PC-3 (cell line): ENCODE data around the gene CIROP. TPM values are rescaled to one million over a fixed set of nuclear protein-coding genes. Genes with fewer than 3 reads are reported as not detected.
A peak's percentile ranks its signal among the peaks of the same experiment; 100 is the strongest.

Source experiments
- ATAC-seq: fragments of 200-7000 bp; cut with Tn5 transposase; 2 replicates; pipeline ENCODE4 v1.9.1; 2020; ENCODE audit warnings: mild to moderate bottlenecking, moderate library complexity
- Bru-seq: library from RNA; stranded (reverse); fragments of 400-500 nt; gene quantifications from one replicate; lab custom pipeline; 2021; lab: Mats Ljungman, UMichigan
- BruChase-seq, 2 experiments: library from RNA; stranded (reverse); fragments of 400-500 nt; gene quantifications; one replicate each; lab custom pipeline; 2021; lab: Mats Ljungman, UMichigan
- BruUV-seq: library from RNA; stranded (reverse); fragments of 400-500 nt; replicated peaks from 2 replicates; lab custom pipeline; 2021; lab: Mats Ljungman, UMichigan
- CTCF ChIA-PET: fragments of 300-600 bp; sonication (Branson Sonifier 250); formaldehyde crosslinking; loops from one replicate; lab custom pipeline; 2022; ENCODE audit warnings: antibody characterized with exemption; lab: Charles Lee
- POLR2A ChIA-PET: fragments of 300-600 bp; sonication (Branson Sonifier 250); formaldehyde crosslinking; loops from one replicate; lab custom pipeline; 2022; ENCODE audit warnings: antibody characterized with exemption; ENCODE audit not compliant: unreplicated experiment; lab: Charles Lee
- DNase-seq: peaks from one replicate; pipeline ENCODE4 v3.0.0-alpha.2; 2015
- H2AFZ ChIP-seq: fragments of 300-600 bp; sonication (generic); 2 replicates; pipeline ENCODE4 v1.6.0; 2016; ENCODE audit warnings: antibody characterized with exemption, low read length
- H3F3A ChIP-seq: fragments of 300-600 bp; sonication (generic); one replicate; pipeline ENCODE4 v1.6.0; 2017; ENCODE audit warnings: antibody characterized with exemption, low read length, control low read depth, mild to moderate bottlenecking; ENCODE audit not compliant: unreplicated experiment
- H3K27ac ChIP-seq: fragments of 300-600 bp; sonication (generic); 2 replicates; pipeline ENCODE4 v1.5.1; 2016; ENCODE audit warnings: mild to moderate bottlenecking, low read length
- H3K27me3 ChIP-seq: fragments of 300-600 bp; sonication (generic); 2 replicates; pipeline ENCODE4 v1.6.1; 2016; ENCODE audit warnings: low read length, mixed read lengths
- H3K36me3 ChIP-seq: fragments of 300-600 bp; sonication (generic); 2 replicates; pipeline ENCODE4 v1.6.1; 2016; ENCODE audit warnings: low read depth, mixed run types, low read length, mixed read lengths
- H3K4me1 ChIP-seq: fragments of 300-600 bp; sonication (generic); 2 replicates; pipeline ENCODE4 v1.5.1; 2016; ENCODE audit warnings: low read length; ENCODE audit not compliant: insufficient read depth
- H3K4me2 ChIP-seq: fragments of 300-600 bp; sonication (generic); 2 replicates; pipeline ENCODE4 v1.6.0; 2016; ENCODE audit warnings: low read length
- H3K4me3 ChIP-seq: fragments of 300-600 bp; sonication (generic); 2 replicates; pipeline ENCODE4 v1.5.1; 2016; ENCODE audit warnings: mild to moderate bottlenecking, low read length, mixed read lengths
- H3K79me2 ChIP-seq: fragments of 300-600 bp; sonication (generic); 2 replicates; pipeline ENCODE4 v1.6.1; 2017; ENCODE audit warnings: low read length, mixed read lengths
- H3K9ac ChIP-seq: fragments of 300-600 bp; sonication (generic); 2 replicates; pipeline ENCODE4 v1.6.0; 2016; ENCODE audit warnings: mild to moderate bottlenecking, low read length
- H3K9me2 ChIP-seq: fragments of 300-600 bp; sonication (generic); replicated peaks from 2 replicates; pipeline ENCODE4 v1.6.1; 2016; ENCODE audit warnings: mixed run types, low read length, mixed read lengths
- H3K9me3 ChIP-seq: fragments of 300-600 bp; sonication (generic); 2 replicates; pipeline ENCODE4 v1.6.1; 2016; ENCODE audit warnings: low read length, mixed read lengths
- H4K20me1 ChIP-seq: fragments of 300-600 bp; sonication (generic); 2 replicates; pipeline ENCODE4 v1.6.1; 2016; ENCODE audit warnings: low read length, mixed read lengths
- CTCF ChIP-seq: fragments of 300-600 bp; sonication (generic); conservative IDR thresholded peaks from 2 replicates; pipeline ENCODE4 v1.5.1; 2017; ENCODE audit warnings: antibody characterized with exemption, low read depth, mild to moderate bottlenecking, low read length
- EZH2 ChIP-seq: fragments of 300-600 bp; sonication (generic); IDR thresholded peaks from one replicate; pipeline ENCODE4 v1.6.1; 2017; ENCODE audit warnings: antibody characterized with exemption, mild to moderate bottlenecking, low read length; ENCODE audit not compliant: unreplicated experiment
- EZH2phosphoT487 ChIP-seq: fragments of 300-600 bp; sonication (generic); IDR thresholded peaks from 2 replicates; pipeline ENCODE4 v1.6.1; 2018; ENCODE audit warnings: mild to moderate bottlenecking, antibody characterized with exemption, low read length, borderline replicate concordance
- intact Hi-C: fragments of 100-400 bp; cut with micrococcal nuclease; formaldehyde crosslinking; loops from 2 replicates; pipeline ENCODE4 v1.9.0; 2023
- long read RNA-seq: library from polyadenylated mRNA; unstranded; transcript quantifications from one replicate; pipeline ENCODE4 v2.0.0, GENCODE V29; 2021; ENCODE audit not compliant: unreplicated experiment
- total RNA-seq: library from RNA; depleted of rRNA; stranded (reverse); fragments of >200 nt; gene quantifications from 2 replicates; pipeline ENCODE4 v1.2.3, GENCODE V29; 2014; rRNA removed

Gene CIROP
- total RNA-seq = not detected in 2 replicates
- Bru-seq, nascent RNA = not detected
- percentile 10 among the genes with signal in this experiment for BruChase-seq, experiment 1, labeled RNA remaining after a 6-hour chase
- percentile 9 among the genes with signal in this experiment for BruChase-seq, experiment 2, labeled RNA remaining after a 2-hour chase
- long read RNA-seq = 0 reads

- no peak for TF ChIP-seq EZH2
- no peak for TF ChIP-seq EZH2phosphoT487
- no peak for TF ChIP-seq CTCF
- H4K20me1 ChIP-seq = no peaks in the 10 kb centered on the region
- H3K36me3 ChIP-seq = no peaks in the 10 kb centered on the region
- no peak within 1 kb of the TSS for H3K4me3 ChIP-seq
- H3K4me1 ChIP-seq = no peaks in the 10 kb centered on the region
- H3K9me3 ChIP-seq = no peaks in the 10 kb centered on the region
- BruUV-seq = no TSS peak
- H2AFZ ChIP-seq = no peak within 1 kb of the TSS
- no peaks in the 10 kb centered on the region for H3K9me2 ChIP-seq
- POLR2A ChIA-PET = no interaction called here
- CTCF ChIA-PET = no interaction called here
- H3F3A ChIP-seq = no peaks in the 10 kb centered on the region
- no peak for ATAC-seq
- no peaks in the 10 kb centered on the region for H3K27me3 ChIP-seq
- H3K9ac ChIP-seq = no peak within 1 kb of the TSS
- no peak for DNase-seq
- intact Hi-C loops = loop anchor here (5.0 kb wide), 1 partner anchor 117 kb away; no protein-coding TSS in a partner anchor
- no peaks in the 10 kb centered on the region for H3K79me2 ChIP-seq
- H3K27ac ChIP-seq = no peak within 1 kb of the TSS
- H3K4me2 ChIP-seq = no peak within 1 kb of the TSS
These were observed at the start of gene CIROP for GRCh38 chr14:23104591-23105347. TSS of gene CIROP (minus strand) at chr14:23104989. CDS start at chr14:23104920, 69 bp downstream.

- no peak overlapping the region for H2AFZ ChIP-seq
These were observed 49.3 kb upstream of the CIROP start for GRCh38 chr14:23153851-23154796.

More at GRCh38 chr14:23153851-23154796, 49.3 kb upstream of the CIROP start:
- Histone ChIP-seq H3K9me2 (no peaks in the 10 kb centered on the region), H3K9me3 (no peaks in the 10 kb centered on the region), H3K79me2 (no peaks in the 10 kb centered on the region), H3K27me3 (no peaks in the 10 kb centered on the region), H3K36me3 (no peaks in the 10 kb centered on the region), H4K20me1 (no peaks in the 10 kb centered on the region), H3K27ac (no peak overlapping the region), H3F3A (no peaks in the 10 kb centered on the region), H3K4me2 (no peak overlapping the region), H3K4me1 (no peaks in the 10 kb centered on the region; the same call in 1 of the 2 replicates), H3K9ac (no peak overlapping the region), H3K4me3 (no peak overlapping the region)
- intact Hi-C loops = no loop called here
- POLR2A ChIA-PET = no interaction called here
- DNase-seq = no peak
- no TSS peak for BruUV-seq
- CTCF ChIA-PET = no interaction called here
- ATAC-seq = no peak; the same call in 1 of the 2 replicates
- TF ChIP-seq CTCF = no peak
- no peak for TF ChIP-seq EZH2phosphoT487
- no peak for TF ChIP-seq EZH2
